ENCODE results near the gene SLC6A12.

The SLC6A12 gene

DNA sequence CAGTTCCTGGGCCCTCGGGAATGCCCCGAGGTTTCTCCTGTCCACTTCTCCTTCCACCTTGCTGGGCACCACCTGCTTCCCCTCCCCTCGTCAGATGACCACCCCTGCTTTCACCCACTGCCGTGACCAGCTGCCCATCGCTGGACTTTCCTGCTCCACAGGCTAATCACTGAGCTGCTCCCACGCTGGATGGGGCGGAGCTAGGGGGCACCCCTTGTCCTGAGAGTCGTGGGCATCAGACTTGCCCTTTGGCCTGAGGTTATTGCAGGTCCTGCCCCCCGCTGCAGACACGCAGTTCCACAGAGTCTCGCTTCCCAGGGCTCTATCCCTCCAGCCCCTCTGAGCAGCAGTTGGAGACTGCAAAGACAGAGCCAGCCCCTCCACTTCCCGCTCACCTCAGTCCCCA, 427 bp downstream of the SLC6A12 start:
- DNase-seq, result peak; percentile 55 to 75

DNA sequence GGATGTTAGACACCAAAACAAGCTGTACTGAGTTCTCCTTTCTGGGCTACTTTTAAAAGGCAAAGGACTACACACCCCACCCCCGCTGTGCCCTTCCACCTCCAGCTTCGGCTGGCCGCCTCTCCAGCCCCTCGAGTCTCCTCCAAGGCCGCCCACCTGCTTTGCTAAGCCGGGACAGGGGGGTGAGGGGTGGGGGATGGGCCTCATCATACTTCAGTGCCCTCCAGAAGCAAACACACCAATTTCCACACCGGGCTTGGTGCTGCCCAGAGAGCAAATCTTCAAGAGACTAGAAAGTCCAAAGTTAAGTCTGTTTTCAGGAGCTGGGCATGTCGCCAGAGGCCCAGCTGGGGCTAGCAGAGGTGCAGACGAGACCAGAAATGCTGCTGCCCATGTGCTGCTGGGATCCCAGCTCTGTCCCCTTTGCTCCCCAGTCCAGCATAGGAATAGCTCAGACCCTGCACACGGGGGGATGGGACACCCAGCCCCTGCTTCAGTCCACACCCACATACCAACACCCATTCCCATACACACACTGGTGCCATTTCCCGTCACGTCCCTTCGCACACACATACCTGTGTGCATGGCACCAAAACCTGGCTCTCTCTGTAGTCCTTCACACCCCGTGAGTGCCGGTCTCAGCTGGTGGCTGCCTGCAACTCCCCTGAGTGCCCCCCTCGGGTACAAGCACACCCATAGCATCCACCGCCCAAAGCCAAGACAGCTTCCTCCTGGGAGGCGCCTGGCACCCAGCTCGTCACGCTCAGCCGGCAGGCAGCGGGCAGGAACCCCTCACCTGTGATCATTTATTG, 1.0 kb downstream of the SLC6A12 start:
- DNase-seq, result no peak

DNA sequence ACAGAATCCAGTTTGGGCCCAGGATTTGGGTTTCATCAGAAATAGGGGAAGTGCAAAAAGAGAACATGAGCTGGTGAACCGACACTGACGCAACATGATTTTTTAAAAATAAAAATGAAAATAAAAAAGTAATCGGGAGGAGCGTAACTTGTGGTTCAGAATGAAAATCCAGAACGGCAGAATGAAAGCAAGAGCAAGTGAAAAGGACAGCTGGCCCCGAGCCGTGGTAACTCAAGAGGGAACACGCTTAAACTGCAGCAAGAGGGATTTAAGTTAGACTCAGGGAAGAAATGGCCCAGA, 1.6 kb downstream of the SLC6A12 start:
- DNase-seq, result peak; percentile 79 to 83

DNA sequence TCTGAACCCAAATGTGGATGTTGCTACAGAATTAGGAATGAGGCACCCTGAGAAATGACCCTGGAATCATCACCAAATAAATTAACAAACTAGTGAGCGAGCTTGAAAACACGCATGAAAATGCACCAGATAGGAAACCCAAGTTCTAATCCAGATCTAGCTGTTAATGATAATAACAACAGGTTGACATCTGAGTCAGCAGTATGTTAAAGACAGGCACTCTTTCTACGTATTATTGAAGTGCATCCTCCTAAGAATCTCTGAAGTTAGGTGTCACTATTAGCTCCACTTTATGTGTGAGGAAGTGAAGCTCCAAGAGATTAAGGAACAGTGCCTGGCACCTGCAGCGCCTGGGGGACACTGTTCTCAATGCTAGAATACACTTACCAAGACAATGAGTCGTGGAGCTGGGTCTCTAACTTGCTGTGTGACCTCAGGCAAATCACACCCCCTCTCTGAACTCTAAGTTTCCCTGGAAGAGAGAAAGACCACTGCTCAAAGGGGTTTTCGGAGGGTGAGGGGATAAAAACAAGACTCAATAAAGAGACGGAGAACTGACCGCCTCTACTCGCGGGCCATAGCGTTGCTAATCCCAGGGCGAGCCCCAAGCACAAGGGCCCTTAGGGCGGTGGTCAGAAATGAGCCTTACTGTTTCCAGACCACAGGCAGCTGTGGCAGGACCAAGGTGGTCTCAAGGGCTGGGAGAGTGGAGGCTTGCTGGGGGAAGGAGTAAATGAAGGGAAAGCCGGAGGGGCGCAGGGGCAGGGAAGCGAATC, 2.1 kb downstream of the SLC6A12 start:
- DNase-seq, result peak in 1 of 2 donors; percentile 14

DNA sequence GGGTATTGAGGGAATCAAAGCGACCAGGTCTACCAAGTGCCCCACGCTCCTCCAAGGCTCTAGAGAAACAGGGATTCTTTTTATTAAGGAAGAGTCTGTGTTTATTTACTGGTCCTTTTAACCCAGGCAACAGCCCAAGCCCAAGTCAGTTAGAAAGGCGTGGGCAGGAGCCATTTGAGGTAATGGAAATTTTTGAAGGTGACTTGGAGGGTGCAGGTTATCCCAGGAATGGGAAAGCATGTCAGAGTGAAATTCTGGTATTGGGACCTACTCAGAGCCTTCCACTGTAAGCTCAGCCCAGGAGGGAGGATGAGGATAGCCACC, 2.9 kb downstream of the SLC6A12 start:
- DNase-seq, result no peak

DNA sequence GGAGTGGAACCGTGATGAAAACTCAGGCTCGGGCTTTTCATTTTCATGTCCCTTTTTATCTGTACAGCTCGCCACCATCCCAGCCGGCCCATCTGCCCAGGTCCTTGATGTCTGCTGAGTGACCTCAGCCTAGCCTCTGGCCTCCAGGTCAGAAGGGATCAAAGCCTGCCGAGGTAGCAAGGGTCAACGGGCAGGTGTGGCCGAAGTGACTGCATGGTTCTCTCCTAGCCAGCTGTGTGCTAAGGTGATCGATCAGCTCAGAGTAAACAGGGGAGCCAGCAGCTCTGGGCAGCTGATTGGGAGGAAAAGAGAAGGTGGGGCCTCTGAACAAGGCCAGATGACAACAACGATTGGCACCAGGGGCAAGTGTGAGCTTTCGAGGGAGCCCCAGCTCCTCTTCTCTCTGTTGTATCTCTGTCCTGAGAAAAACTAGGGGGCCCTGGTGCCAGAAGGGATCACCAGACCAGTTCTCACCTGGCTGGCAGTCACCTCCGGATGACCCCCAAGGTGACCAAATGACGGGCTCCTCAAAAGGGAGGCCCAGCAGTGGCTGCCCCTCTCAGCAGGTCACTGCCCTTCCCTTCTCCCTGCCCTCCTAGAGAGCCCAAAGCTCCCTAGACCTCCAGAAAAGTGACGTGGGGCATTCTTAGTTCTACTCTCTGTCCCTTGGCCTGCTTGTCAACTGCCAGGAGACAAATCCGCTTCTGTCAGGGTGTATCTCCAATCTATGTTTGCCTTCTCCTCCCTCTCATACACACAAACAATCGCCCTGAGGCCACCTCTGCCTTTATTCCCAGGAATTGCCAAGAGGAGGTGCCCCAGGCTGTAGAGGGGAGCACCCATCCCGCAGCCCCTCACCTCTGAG, 3.4 kb downstream of the SLC6A12 start:
- DNase-seq, result no peak

DNA sequence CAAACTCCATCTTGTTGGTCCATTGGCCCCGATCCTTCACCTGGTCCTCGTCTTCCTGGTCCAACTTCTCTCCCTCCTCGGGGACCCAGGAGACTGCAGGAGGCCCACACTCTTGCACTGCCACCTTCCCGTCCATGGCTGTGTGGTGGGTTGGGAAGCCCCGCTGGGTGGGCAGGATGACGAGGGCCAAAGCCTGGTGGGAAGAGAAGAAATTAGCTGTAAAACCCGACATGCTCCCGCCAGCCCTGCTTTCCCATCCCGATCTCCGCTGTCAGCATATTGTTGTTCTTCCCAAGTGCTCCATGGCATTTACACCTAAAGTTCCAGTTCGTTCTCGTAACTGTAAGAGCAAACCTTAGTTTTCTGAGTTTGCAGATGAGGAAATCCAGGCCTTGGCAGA, 4.1 kb downstream of the SLC6A12 start:
- DNase-seq, result no peak

DNA sequence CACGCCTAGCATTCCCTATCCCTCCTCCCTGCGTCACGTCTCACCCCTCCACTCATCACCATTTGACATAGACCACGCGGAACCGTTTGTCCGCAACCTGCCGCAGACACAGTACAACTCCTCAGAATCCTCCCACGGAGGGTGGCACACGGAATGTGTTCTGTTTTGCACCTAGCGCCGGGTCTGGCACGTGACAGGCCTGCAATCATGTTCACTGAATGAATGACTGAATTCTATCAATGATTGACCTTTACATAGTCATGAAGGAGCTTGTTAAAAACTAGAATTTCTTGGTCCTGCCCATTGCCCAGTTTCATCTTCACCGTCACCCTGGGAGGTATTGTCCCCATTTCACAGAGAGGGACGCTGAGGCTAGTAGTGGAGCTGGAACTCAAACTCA, 4.7 kb downstream of the SLC6A12 start:
- no peak for DNase-seq

DNA sequence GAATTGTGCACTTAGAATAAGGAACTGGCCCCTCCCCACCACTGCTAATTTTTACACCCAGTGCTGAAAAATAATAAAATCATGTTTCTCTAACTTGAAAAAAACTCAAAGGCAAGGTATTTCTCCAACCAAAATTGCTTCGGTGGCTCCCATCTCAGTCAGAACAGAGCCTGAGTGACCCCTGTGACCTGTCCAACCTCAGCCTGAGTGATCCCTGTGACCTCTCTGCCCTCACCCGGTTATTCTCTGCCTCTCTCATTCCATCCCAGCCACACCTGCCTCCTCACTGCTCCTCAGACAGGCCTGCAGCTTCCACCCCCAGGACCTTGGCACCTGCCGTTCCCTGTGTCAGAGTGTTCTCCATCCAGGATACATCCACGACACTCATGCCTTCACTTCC, 5.1 kb downstream of the SLC6A12 start:
- DNase-seq, result no peak

DNA sequence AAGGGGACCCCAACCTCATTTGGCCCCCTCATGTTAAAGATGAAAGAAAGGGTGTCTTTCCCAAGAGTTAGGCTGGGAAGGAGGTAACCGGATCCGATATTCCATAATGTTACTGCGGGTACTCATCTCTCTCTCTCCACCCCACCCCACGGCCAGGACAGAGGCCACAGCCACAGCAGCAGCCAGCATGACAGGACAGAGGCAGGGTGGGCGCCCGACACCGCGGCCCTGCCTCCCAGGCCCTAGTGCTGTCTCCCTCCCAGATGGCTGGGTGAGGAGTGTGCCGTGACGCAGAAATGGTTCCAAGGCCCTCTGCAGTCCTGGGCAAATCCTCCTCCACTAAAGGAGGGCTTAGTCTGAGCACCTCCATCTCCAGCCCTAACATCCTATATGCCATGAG, 6.2 kb downstream of the SLC6A12 start:
- DNase-seq, result no peak

DNA sequence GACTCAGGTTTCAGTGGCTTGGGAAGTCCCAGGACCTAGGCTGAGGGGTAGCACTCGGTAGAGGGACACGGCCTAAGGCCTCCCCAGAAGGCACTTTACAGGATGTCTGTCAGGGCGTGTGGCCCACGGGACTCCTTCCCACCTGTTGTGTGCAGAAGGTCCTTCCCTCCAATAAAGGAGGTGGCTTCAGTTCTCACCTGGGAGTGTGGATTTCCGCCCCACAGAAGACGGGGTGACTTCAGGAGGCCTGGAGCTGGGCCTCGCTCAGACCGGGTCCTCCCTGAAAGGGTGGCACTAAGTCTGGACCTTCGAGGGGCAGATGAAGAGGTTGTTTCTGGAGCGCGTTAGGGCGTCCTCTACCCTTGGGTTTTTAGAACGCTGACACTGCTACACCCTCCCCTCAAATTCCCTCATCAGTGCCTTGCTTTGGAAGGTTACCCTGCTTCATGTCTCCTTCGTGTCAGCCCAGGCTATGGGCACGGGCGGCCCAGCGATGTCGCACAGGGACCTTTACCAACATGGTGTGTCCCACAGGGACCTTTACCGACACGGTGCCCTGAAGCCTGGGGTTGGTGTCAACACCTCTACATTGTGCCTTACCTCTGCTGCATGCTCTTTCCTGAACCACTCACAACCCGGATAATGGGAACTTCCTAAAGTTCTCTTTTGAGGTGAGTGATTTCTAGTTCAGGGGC, 7.1 kb downstream of the SLC6A12 start:
- no peak for DNase-seq

DNA sequence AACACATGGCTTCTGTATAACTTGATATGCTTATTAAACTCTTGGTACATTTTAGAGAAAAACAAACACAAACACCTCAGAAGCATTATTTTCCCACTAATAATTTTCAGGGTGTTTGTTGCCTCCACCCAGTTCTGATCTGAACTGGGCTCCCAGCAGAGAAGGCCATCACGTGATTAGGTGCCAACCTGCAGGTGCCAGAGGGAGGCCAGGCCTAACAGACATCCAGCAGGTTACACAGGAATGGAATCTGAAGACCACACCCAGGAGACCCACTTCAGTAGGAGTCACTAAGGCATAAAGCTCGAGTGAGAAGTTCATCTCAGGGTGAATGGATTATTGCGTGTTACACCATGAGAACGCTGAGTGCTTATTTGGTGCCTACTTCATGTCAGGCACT, 8.9 kb downstream of the SLC6A12 start:
- no peak for DNase-seq

DNA sequence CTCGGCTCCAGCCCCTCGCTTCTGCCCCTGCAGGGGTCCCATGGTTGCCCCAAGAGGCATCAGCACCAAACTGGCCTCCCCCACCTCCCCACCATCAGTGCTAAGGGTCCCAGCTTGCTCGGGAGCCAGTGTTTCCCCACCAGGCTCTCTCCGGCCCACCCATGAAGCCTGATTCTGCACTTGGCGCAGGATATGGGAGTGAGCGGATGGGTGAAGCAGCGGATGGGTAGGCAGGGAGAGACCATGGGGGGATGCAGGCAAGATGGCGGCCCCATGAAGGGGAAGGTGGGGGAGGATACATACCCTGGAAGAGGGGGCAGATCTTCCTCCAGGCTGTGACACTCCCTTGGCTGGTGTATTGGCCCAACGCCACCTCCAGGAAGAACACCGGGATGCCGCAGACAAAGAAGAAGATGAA, 9.7 kb downstream of the SLC6A12 start:
- no peak for DNase-seq

DNA sequence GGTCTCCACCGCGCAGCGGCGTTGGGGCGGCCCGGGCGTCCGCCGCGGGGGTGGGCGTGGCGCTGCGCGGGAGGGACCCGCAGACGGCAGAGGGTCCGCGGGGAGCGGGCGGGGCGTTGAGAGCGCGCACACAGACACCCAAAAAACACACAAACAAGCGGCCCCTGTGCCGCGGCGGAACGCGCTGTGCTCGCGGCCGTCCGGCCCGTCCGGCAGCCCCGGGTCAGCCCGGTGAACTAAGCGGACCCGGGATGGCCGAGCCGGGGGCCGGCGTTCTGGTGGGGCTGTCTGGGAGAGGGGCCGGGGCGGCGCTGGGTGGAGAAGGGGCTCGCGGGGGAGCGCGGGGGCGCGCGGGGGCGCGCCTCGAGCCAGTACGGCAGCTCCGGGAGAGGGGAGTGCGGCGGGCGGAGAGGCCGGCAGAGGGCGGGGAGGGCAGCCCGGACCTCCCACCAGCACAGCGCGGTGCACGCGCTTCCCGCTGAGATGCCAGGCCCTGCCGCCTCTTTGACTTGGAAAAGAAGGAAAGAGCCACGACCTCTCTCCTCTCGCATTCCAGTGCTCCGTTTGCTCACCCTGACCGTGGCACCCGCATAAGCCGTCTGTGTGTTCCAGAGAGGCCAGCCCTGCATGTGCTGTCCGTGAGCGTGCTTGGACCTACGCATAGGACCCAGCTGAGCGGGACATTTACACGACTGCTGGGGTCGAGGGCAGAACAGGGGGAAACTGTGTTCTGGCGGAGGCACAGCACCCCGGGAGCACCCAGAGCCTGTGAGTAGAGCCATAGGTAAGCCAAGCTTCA, 10.3 kb downstream of the SLC6A12 start:
- no peak for DNase-seq

DNA sequence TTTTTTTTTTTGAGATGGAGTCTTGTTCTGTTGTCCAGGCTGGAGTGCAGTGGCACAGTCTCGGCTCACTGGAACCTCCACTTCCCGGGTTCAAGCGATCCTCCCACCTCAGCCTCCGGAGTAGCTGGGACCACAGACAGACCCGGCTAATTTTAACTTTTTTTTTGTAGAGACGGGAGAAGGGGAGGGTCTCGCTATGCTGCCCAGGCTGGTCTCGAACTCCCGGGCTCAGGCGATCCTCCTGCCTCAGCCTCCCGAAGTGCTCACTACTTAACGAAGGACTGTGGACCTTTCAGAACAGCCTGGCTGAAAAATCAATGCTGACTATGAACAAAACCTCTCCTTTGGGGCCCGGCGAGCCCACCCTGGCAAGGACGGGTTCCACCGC, 10.9 kb downstream of the SLC6A12 start:
- DNase-seq, result no peak

DNA sequence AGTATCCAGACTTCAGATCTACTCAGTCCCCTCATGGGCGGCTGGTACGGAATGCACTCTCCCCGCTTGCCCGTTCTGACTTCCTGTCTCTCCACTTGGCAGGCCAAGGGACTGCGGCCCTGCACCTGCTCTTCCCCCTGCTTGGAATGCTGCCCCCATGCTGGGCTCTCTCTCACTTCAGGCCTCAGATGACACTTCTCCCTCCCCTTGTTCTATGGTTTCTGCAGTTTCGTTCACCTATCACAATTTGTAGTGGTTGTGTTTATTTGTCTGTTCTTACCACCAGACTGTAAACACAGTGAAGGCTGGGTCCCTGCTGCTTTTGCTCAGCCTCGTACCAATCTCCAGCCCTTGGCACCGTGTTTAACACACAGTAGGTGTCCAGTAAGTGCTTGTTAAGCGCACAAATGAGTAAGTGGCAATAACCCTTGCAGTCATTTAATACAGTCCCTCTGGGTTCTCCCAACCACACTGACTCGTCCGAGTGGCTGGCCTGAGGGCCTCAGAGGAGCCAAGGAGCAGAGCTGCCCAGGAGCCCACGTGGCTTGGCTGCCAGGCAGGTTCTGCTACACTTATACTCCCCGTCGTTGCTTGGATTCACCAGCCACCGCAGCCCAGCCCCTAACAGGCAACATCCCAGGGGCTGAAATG, 11.8 kb downstream of the SLC6A12 start:
- no peak for DNase-seq

DNA sequence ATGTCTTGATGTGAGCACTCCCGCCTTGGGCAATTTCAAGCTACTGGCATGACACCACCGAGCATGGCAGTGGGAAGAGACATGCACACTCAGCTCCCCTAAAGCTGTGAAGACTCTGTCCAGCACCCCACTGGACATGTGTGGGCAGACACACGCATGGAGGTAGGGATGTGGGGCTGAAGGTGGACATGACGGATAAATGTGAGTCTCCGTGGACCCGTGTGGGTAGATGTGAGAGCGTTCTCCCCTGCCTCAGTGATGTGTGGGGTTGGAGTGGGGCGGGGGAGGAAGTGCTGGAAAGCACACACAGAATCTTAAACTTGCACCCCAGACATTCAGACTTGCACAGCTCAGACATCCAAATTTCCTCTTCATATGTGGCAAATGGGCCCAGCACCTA, 12.6 kb downstream of the SLC6A12 start:
- DNase-seq, result no peak

DNA sequence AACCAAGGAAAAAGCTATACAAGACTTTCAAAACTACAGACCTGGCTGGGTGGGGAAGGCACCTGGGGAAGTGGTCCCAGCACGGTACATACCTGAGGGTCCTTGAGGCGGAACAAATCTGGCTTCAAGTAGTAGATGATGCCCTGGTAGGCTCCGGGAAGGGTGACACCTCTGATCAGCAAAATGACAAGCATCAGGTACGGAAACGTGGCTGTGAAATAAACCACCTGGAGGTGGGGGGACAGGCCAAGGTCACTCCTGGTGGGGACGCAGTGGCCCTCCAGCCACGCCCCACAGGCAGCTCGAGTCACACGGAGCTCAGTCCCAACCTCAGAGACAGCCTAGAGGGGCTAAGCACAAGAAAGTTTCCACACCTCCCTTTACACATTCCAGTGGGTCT, 15.3 kb downstream of the SLC6A12 start:
- no peak for DNase-seq

DNA sequence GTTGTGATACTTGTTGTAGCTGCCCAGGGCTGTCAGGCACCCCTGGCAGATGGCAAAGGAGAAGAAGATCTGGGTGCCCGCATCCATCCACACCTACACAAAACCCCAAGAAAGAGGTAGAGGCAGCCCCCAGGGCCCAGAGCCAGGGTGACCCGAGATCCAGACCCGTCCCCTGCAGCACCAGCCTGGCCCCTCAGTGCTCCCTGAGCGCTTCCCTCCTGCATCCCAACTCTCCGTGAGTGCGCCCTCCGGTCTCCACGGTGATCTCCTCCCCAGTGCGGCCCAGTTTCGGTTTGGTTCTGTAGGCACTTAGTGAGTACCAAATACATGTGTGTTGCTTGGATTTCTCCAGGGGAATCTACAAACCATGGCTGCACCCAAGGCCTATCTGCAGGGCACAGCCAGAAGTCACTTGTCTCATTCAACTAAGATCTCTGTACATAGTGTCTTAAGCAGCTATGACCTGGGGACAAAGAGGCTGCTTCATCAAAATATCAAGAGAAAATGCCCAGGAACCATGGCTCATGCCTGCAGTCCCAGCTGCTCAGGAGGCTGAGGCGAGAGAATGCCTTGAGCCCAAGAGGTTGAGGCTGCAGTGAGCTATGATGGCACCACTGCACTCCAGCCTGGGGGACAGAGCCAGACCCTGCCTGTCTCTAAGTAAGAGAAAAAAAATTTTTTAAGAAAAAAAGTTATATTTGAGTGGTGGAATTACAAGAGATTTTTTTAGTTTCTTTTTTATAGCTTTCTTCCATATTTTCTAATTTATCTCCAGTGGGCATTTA, 15.9 kb downstream of the SLC6A12 start:
- no peak for DNase-seq

DNA sequence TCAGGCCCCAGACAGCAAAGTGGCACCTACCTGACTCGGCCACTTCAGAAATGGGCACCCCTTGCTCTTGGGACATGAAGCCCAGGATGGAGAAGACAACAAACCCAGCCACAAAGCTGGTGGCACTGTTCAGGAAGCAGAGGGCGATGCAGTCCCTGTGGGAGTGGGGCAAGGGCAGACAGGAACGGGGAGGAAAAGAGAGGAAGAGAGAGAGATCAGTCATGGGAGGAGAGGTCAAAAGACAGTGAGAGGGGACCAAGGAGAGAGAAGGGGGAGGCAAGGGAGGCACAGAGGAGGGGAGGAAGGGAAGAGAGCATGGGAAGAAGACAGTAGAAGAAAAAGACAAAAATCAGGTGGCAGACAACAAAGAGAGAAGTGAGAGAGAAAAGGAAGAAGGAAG, 16.6 kb downstream of the SLC6A12 start:
- no peak for DNase-seq

DNA sequence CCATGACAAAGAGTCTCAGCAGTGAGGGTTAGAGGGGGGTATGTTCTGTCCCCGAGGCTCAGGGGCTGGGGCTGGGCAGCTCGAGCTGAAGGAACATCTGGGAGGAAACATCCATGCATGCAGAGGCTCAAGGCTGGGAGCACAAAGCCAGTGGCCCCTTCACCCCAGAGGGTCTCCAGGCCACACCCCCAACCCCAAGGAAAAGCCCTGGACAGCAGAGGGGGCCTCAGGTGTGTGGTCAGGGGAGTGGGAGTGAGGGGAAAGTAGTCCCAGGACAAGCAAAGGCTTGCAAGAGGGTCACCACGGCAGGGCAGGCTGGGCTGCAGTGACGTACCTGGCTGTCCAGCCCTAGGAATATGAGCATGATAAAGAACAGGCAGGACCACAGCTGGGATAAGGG, 17.5 kb downstream of the SLC6A12 start:
- no peak for DNase-seq

All from inflammatory macrophage treated with lipopolysaccharide for 1 hour (primary cell).